Measurements from ENCODE around the gene PAFAH2. TPM values are rescaled to one million over a fixed set of nuclear protein-coding genes. Genes with fewer than 3 reads are reported as not detected.

Gene PAFAH2
- polyA plus RNA-seq, 1 donor, result 84.2 TPM

- no peak for DNase-seq (ENCODE audit: low read depth)
These were observed 33.3 kb upstream of the PAFAH2 start for GRCh38 chr1:26031196-26031595.

- no peak for DNase-seq (ENCODE audit: low read depth)
These were observed 32.1 kb upstream of the PAFAH2 start for GRCh38 chr1:26029864-26030481.

GRCh38 chr1:26029054-26029863, 31.4 kb upstream of the PAFAH2 start:
- DNase-seq (ENCODE audit: low read depth), result no peak

GRCh38 chr1:26028490-26028980, 30.7 kb upstream of the PAFAH2 start:
- DNase-seq (ENCODE audit: low read depth), result no peak

GRCh38 chr1:26027716-26028489, 30.0 kb upstream of the PAFAH2 start:
- DNase-seq (ENCODE audit: low read depth), result no peak

GRCh38 chr1:26025517-26025916, 27.7 kb upstream of the PAFAH2 start:
- DNase-seq (ENCODE audit: low read depth), result no peak

- no peak for DNase-seq (ENCODE audit: low read depth)
These were observed 27.2 kb upstream of the PAFAH2 start for GRCh38 chr1:26025060-26025459.

- DNase-seq (ENCODE audit: low read depth), result no peak
These were observed 26.0 kb upstream of the PAFAH2 start for GRCh38 chr1:26023826-26024225.

- no peak for DNase-seq (ENCODE audit: low read depth)
These were observed 25.1 kb upstream of the PAFAH2 start for GRCh38 chr1:26023009-26023408.

- DNase-seq (ENCODE audit: low read depth), result no peak
These were observed 24.5 kb upstream of the PAFAH2 start for GRCh38 chr1:26022404-26022779.

GRCh38 chr1:26021647-26022403, 24.0 kb upstream of the PAFAH2 start, which contains the start of gene EXTL1:
Gene EXTL1 (plus strand): TSS chr1:26021775. CDS start chr1:26022647, 872 bp downstream.
- DNase-seq (ENCODE audit: low read depth), result no peak

- no peak for DNase-seq (ENCODE audit: low read depth)
These were observed 23.2 kb upstream of the PAFAH2 start for GRCh38 chr1:26020941-26021646.

GRCh38 chr1:26020330-26020768, 22.5 kb upstream of the PAFAH2 start:
- DNase-seq (ENCODE audit: low read depth), result no peak

GRCh38 chr1:26019641-26020315, 21.9 kb upstream of the PAFAH2 start:
- no peak for DNase-seq (ENCODE audit: low read depth)

- no peak for DNase-seq (ENCODE audit: low read depth)
These were observed 19.7 kb upstream of the PAFAH2 start for GRCh38 chr1:26017606-26018005.

- no peak for DNase-seq (ENCODE audit: low read depth)
These were observed 19.2 kb upstream of the PAFAH2 start for GRCh38 chr1:26016953-26017545.

GRCh38 chr1:26016258-26016952, 18.5 kb upstream of the PAFAH2 start:
- no peak for DNase-seq (ENCODE audit: low read depth)

- no peak for DNase-seq (ENCODE audit: low read depth)
These were observed 17.5 kb upstream of the PAFAH2 start for GRCh38 chr1:26015358-26015757.

- no peak for DNase-seq (ENCODE audit: low read depth)
These were observed 16.3 kb upstream of the PAFAH2 start for GRCh38 chr1:26014179-26014578.
